Body of pancreas (tissue), 4 donors: ENCODE data around the gene RBFOX2.

Experiments used
- POLR2A ChIP-seq, 3 donors: fragments of 450-650 bp; IDR thresholded peaks; one replicate each; pipeline ENCODE4 v1.6.1; 2016; ENCODE audit warnings: antibody characterized with exemption in 3 of 3, mild to moderate bottlenecking in 2 of 3
- TF ChIP-seq, protein P1 (sequence below), 7 experiments: fragments of 450-650 bp in 4 of 7; fragments of 200-600 bp in 3 of 7; sonication (generic) in 3 of 7; IDR thresholded peaks; one replicate each; pipeline ENCODE4 v1.5.1; 2016 to 2019; ENCODE audit warnings: antibody characterized with exemption in 7 of 7

DNA sequence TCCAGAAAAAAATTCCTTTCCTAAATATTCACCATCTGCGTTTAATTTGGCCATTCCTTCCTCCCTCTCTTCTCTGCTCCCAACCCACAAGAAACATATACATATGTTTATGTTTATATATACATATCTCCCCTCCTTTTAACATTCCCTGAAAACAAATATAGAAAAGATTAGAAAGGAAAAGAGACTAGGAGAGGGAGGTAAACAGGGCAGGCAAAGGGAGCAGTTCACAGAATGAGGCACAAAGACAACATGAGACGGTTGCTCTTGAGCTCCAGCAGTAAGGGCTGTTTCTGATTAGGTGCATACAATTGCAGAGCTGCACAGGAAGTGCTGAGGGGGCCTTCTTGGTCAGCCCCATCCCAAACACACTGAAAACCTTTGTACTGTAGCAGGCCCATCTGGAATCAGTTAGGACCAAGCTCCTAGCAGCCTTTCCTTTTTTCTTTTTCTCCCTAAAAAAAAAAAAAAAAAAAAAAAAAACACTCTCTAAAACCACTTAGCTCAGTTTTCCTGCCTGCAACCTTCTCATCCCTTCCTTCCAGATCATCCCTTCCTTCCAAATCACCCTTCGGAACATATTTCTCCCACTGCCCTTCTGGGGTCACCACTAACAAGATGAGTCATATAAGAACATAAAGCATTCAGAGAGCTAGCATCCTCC is 57.0 kb downstream of the RBFOX2 start:
- TF ChIP-seq, protein P1, sequence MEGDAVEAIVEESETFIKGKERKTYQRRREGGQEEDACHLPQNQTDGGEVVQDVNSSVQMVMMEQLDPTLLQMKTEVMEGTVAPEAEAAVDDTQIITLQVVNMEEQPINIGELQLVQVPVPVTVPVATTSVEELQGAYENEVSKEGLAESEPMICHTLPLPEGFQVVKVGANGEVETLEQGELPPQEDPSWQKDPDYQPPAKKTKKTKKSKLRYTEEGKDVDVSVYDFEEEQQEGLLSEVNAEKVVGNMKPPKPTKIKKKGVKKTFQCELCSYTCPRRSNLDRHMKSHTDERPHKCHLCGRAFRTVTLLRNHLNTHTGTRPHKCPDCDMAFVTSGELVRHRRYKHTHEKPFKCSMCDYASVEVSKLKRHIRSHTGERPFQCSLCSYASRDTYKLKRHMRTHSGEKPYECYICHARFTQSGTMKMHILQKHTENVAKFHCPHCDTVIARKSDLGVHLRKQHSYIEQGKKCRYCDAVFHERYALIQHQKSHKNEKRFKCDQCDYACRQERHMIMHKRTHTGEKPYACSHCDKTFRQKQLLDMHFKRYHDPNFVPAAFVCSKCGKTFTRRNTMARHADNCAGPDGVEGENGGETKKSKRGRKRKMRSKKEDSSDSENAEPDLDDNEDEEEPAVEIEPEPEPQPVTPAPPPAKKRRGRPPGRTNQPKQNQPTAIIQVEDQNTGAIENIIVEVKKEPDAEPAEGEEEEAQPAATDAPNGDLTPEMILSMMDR (IDR thresholded peaks at IDR 0.05): no peak
- no peak for TF ChIP-seq POLR2A (IDR thresholded peaks at IDR 0.05)
